NCI-H2227 (cell line): Measurements from ENCODE around the gene MARK4.

Experiments used
- DNase-seq: peaks from one replicate; lab custom pipeline; 2025; ENCODE audit not compliant: unreplicated experiment; lab: John Stamatoyannopoulos, UW

Gene MARK4

GRCh38 chr19:45271098-45271734 lies 20.1 kb downstream of the MARK4 start:
- DNase-seq: no peak

DNA sequence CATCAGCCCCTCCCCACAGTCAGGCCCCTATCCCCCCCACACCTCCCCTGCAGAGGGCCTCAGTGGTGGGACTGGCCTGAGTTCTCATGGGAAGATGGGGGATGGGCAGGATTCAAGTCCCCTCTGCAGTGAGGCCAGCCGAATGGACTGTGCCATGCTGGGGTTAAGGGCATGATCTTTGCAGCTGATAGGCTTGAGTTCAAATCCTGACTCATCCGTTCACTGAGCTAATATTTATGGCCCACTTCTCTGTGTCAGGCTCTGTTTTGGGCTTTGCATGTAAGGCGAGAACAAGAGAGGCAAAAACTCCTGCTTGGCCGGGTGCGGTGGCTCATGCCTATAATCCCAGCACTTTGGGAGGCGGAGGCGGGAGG lies 20.7 kb downstream of the MARK4 start:
- DNase-seq: no peak

GRCh38 chr19:45273521-45273855 lies 22.4 kb downstream of the MARK4 start:
- DNase-seq: no peak

DNA sequence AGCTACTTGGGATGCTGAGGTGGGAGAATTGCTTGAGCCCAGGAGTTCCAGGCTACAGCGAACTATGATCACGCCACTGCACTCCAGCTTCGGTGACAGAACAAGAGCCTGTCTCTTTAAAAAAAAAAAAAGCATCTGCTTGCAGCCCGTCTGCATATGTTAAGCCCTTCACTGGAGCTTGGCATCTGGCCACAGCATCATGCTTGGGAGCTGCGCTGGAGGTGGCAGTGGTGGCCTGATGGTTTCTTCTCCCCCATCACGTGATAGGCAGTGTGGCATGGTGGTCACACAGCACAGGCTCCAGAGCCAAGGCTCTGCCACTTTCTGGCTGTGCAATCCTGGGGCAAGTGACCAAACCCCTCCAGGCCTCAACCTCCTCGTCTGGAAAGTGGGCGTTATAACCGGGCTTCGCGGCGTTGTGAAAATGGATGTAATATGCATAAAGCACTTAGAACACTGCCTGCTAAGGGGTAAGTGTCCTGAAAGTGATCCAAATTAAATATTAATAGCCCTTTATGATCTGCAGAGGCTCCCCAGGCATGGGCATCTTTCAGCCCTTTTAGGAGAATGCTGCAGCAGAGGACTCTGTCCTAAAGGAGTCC lies 24.4 kb downstream of the MARK4 start:
- DNase-seq: peak; percentile 60

- DNase-seq: peak; percentile 66
These were observed 25.2 kb downstream of the MARK4 start for GRCh38 chr19:45276284-45276687.

DNA sequence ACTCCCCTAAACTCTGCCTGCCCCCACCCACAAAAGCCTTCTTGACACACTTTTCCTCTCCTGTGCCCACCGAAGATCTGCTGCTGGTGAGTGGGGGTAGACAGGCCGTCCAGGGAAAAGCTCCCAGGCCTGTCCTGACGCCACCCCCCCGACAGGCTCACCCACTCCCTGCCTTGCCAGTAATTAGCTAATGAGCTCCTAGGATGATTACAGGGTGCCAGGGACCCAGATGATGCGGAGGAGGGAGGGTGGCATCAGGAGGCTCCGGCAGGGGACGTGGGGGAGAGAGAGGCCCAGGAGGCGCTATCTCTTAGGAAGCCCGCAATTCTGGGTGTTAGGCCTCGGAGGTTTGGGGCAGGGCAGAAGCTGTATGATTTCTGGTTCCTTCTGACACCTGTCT lies 27.0 kb downstream of the MARK4 start:
- DNase-seq: no peak

- DNase-seq: no peak
These were observed 28.6 kb downstream of the MARK4 start for GRCh38 chr19:45279587-45280192.

DNA sequence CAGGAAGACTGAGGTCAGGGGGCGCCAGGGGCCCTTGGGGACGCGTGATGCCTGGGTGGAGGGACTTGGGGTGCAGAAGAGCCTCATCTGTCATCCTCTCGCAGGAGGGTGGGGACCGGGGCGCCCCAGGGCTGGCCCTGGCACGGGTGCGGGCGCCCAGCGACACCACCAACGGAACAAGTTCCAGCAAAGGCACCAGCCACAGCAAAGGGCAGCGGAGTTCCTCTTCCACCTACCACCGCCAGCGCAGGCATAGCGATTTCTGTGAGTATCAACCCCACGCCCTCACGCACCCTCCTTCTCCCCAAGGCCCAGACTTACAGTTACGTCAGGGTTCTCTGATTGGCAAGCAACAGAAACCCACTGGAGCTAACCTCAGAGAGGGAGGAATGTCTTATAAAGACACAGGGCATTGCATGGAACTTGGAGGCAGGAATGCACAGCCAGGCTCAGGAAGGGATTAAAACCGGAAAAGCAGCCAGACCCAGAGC lies 29.4 kb downstream of the MARK4 start:
- no peak for DNase-seq

DNA sequence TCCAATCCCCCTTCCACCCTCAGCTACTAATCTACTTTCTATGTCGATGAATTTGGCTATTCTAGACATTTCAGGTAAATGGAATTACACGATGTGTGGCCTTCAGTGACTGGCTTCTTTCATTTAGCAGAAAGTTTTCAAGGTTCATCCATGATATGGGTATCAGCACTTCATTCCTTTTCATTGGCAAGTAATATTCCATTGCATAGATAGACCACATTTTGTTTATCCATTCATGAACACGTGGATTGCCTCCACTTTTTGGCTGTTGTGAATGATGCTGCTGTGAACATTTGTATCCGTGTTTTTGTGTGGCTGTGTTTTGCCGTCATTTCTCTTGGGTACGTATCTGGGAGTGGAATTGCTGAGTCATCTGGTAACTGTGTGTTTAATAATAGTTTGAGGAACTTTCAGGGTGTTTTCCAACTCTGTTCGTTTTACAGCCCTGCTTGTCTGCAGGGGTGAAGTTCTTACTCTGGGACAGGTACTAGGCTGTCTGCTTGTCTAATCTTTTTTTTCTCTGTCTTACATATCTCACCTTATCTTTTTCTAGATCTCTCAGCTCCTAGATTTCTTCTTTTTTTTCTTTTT lies 32.5 kb downstream of the MARK4 start:
- DNase-seq: no peak

- no peak for DNase-seq
These were observed 39.4 kb downstream of the MARK4 start for GRCh38 chr19:45290381-45290931.

- no peak for DNase-seq
These were observed 40.8 kb downstream of the MARK4 start for GRCh38 chr19:45291834-45292233.

GRCh38 chr19:45293682-45294081 lies 42.6 kb downstream of the MARK4 start:
- DNase-seq: no peak

- DNase-seq: no peak
These were observed 43.4 kb downstream of the MARK4 start for GRCh38 chr19:45294291-45295029.

- no peak for DNase-seq
These were observed 44.8 kb downstream of the MARK4 start for GRCh38 chr19:45295873-45296272.

- DNase-seq: no peak
These were observed 45.3 kb downstream of the MARK4 start for GRCh38 chr19:45296355-45296754.

GRCh38 chr19:45297674-45298073 lies 46.6 kb downstream of the MARK4 start:
- no peak for DNase-seq

GRCh38 chr19:45298264-45298663 lies 47.2 kb downstream of the MARK4 start:
- no peak for DNase-seq

DNA sequence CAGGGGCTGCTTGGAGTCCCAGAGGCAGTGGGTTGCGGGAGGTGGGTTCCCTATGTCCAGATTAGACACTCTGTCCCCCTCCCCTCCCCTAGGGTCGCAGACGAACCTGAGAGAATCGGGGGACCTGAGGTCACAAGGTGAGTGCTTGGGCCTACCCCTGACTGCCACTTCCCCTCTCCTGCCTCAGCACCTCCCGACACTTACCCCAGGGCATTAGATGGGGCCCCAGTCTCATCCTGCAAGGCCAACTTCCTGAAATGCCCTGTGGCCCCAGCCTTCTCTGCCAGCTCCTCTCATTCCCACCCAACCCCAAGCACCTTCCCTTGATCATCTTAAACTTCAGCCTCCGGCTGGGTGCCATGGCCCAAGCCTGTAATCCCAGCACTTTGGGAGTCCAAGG lies 48.6 kb downstream of the MARK4 start:
- no peak for DNase-seq

DNA sequence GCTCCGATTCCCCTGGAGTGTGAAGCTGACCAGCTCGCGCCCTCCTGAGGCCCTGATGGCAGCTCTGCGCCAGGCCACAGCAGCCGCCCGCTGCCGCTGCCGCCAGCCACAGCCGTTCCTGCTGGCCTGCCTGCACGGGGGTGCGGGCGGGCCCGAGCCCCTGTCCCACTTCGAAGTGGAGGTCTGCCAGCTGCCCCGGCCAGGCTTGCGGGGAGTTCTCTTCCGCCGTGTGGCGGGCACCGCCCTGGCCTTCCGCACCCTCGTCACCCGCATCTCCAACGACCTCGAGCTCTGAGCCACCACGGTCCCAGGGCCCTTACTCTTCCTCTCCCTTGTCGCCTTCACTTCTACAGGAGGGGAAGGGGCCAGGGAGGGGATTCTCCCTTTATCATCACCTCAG lies 51.3 kb downstream of the MARK4 start:
- DNase-seq: no peak

DNA sequence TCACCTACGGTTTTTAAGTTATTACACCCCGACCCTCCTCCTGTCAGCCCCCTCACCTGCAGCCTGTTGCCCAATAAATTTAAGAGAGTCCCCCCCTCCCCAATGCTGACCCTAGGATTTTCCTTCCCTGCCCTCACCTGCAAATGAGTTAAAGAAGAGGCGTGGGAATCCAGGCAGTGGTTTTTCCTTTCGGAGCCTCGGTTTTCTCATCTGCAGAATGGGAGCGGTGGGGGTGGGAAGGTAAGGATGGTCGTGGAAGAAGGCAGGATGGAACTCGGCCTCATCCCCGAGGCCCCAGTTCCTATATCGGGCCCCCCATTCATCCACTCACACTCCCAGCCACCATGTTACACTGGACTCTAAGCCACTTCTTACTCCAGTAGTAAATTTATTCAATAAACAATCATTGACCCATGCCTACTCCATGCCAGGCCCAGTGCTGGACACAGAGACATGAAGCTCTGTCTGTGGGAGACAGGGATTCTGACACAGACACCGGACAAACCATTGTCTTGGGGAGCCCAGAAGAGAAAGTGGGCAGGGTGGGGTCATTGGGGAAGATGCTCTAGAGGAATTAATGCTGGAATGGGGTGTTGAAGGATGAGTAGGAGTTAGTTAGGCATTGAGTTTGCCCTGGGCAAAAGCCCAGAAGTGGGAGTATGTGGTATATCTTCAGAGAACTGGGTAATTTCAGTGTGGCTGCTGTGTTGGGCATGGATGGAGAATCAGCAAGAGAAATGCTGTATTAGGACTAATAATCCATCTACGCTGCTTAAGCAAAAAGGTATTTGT lies 52.4 kb downstream of the MARK4 start:
- DNase-seq: no peak
